GM19372 (cell line): ENCODE results near the gene MORF4L2.
"Not testable (repeated sequence)": the region's sequence is repeated elsewhere in the genome, so short reads cannot be mapped to it uniquely, and the experiment has no call there.

Experiments
- ATAC-seq: cut with Tn5 transposase; IDR thresholded peaks from one replicate; pipeline ENCODE4 v1.9.1; 2021; ENCODE audit warnings: mild to moderate bottlenecking, low read depth, moderate library complexity; ENCODE audit not compliant: unreplicated experiment

Gene MORF4L2

GRCh38 chrX:103681443-103681842 is 5.1 kb downstream of the MORF4L2 start:
- no peak for ATAC-seq

- no peak for ATAC-seq
Measured at GRCh38 chrX:103678199-103678993, 8.1 kb downstream of the MORF4L2 start.

- no peak for ATAC-seq
Measured at GRCh38 chrX:103674531-103675454, 11.7 kb downstream of the MORF4L2 start.

GRCh38 chrX:103669745-103670144 is 16.8 kb downstream of the MORF4L2 start:
- no peak for ATAC-seq

- no peak for ATAC-seq
Measured at GRCh38 chrX:103666202-103667107, 20.0 kb downstream of the MORF4L2 start.

- ATAC-seq: no peak
Measured at GRCh38 chrX:103663981-103664762, 22.3 kb downstream of the MORF4L2 start.

- not testable (repeated sequence) for ATAC-seq
Measured at GRCh38 chrX:103659460-103659859, 27.0 kb downstream of the MORF4L2 start.

GRCh38 chrX:103658681-103659433 is 27.6 kb downstream of the MORF4L2 start:
- no peak for ATAC-seq

GRCh38 chrX:103657066-103657465 is 29.4 kb downstream of the MORF4L2 start:
- ATAC-seq: not testable (repeated sequence)

GRCh38 chrX:103656617-103657016 is 29.9 kb downstream of the MORF4L2 start:
- ATAC-seq: no peak

- not testable (repeated sequence) for ATAC-seq
Measured at GRCh38 chrX:103655230-103656000, 31.1 kb downstream of the MORF4L2 start.

GRCh38 chrX:103651151-103651773 is 35.2 kb downstream of the MORF4L2 start:
- no peak for ATAC-seq

- ATAC-seq: no peak
Measured at GRCh38 chrX:103647630-103648029, 38.9 kb downstream of the MORF4L2 start.

GRCh38 chrX:103644125-103644524 is 42.4 kb downstream of the MORF4L2 start:
- ATAC-seq: no peak

- no peak for ATAC-seq
Measured at GRCh38 chrX:103640401-103641155, 45.9 kb downstream of the MORF4L2 start.

- ATAC-seq: not testable (repeated sequence)
Measured at GRCh38 chrX:103638479-103639346, 47.8 kb downstream of the MORF4L2 start.
